Measurements from ENCODE around the gene ARGLU1.
A peak's percentile ranks its signal among the peaks of the same experiment; 100 is the strongest.

Gene ARGLU1

GRCh38 chr13:106581225-106581624, 13.3 kb upstream of the ARGLU1 start:
- no peak for DNase-seq

- no peak for DNase-seq
Observed at GRCh38 chr13:106575896-106576295, 8.0 kb upstream of the ARGLU1 start.

- no peak for DNase-seq
Observed at GRCh38 chr13:106573868-106574267, 5.9 kb upstream of the ARGLU1 start.

GRCh38 chr13:106573284-106573846, 5.4 kb upstream of the ARGLU1 start:
- no peak for DNase-seq

GRCh38 chr13:106570299-106570852, 2.4 kb upstream of the ARGLU1 start:
- peak; percentile 75 for DNase-seq

- no peak for DNase-seq
Observed at GRCh38 chr13:106569233-106570095, 1.5 kb upstream of the ARGLU1 start.

- DNase-seq = no peak
Observed at GRCh38 chr13:106568299-106569003, 514 bp upstream of the ARGLU1 start.

- peak; percentile 62 for DNase-seq
Observed at GRCh38 chr13:106566641-106567473, 1.1 kb downstream of the ARGLU1 start.

GRCh38 chr13:106565127-106565775, 2.7 kb downstream of the ARGLU1 start:
- DNase-seq = no peak

- no peak for DNase-seq
Observed at GRCh38 chr13:106562301-106562700, 5.6 kb downstream of the ARGLU1 start.

- DNase-seq = peak; percentile 72
Observed at GRCh38 chr13:106561551-106562170, 6.3 kb downstream of the ARGLU1 start.

- DNase-seq = no peak
Observed at GRCh38 chr13:106560821-106561220, 7.1 kb downstream of the ARGLU1 start.

- DNase-seq = no peak
Observed at GRCh38 chr13:106558527-106558926, 9.4 kb downstream of the ARGLU1 start.

- no peak for DNase-seq
Observed at GRCh38 chr13:106555631-106556328, 12.2 kb downstream of the ARGLU1 start.

GRCh38 chr13:106551751-106552150, 16.2 kb downstream of the ARGLU1 start:
- DNase-seq = no peak

GRCh38 chr13:106551350-106551749, 16.6 kb downstream of the ARGLU1 start:
- no peak for DNase-seq

- no peak for DNase-seq
Observed at GRCh38 chr13:106550570-106551135, 17.3 kb downstream of the ARGLU1 start.

- no peak for DNase-seq
Observed at GRCh38 chr13:106548064-106548696, 19.8 kb downstream of the ARGLU1 start.

- no peak for DNase-seq
Observed at GRCh38 chr13:106541826-106542225, 26.1 kb downstream of the ARGLU1 start.

GRCh38 chr13:106540613-106541012, 27.3 kb downstream of the ARGLU1 start:
- DNase-seq = no peak

All from activated CD4-positive, alpha-beta T cell treated with anti-CD3 and anti-CD28 coated beads for 48 hours (primary cell).